Aortic smooth muscle cell (primary cell): Measurements from ENCODE around the gene GTF2E1. TPM values are rescaled to one million over a fixed set of nuclear protein-coding genes. Genes with fewer than 3 reads are reported as not detected.

ENCODE experiments used
- total RNA-seq: library from RNA; depleted of rRNA; stranded (reverse); fragments of >200 nt; gene quantifications from 2 replicates; pipeline ENCODE4 v1.2.3, GENCODE V29; 2014

The GTF2E1 gene
- 12.0 and 14.8 TPM in 2 replicates for total RNA-seq

DNA sequence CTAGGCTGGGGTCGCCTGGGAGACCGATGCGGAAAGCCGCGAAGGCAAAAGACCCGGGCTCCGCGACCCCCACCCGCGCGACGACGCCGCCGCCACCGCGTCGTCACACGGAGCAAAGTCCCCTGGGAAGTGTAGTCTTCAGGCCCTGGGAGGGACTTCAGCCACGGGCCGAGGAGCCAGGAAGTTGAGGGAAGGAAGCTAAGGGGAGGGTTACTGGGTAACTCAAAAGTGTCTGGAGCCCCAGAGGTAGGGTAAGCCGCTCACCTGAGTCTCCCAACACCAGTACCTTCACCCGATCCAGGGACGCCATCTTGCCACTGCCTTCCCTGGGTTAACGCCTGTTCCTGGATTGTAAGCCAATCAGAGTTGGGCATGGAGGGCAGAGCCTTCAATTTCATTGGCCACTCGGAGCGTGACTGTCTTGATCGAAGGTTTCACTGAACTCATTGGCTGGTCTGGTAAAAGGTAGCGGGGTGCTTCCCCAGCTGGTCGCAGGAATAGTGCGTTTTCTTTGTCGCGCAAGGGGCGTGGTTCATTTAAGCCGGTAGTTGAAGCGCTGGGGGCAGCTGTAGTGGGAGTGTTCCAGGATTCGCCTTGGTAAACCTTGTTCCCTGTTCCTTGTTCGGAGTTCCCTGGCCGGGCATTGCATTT is at the start of gene GTF2E1, which contains the start of gene RABL3:
Gene GTF2E1, plus strand, starts transcription at position 547 of the 651 bp plus-strand sequence. CDS start 7,809 bp downstream, outside the sequence.
Gene RABL3, minus strand, starts transcription at position 319 of the 651 bp plus-strand sequence. Its CDS starts 9 bp downstream, at position 310.

Other genes with a start within 250 kb of the GTF2E1 start
- 35.0 and 42.3 TPM in 2 replicates for gene NDUFB4, start 146.4 kb upstream of the GTF2E1 start, total RNA-seq
- gene HGD, start 60.5 kb upstream of the GTF2E1 start, total RNA-seq, result 0.19 TPM in 1 of 2 replicates, not detected in the other
- 13.2 and 16.0 TPM in 2 replicates for gene RABL3, start 228 bp upstream of the GTF2E1 start, total RNA-seq
- not detected in 2 replicates for gene STXBP5L, start 165.5 kb downstream of the GTF2E1 start, total RNA-seq